Smooth muscle cell of the brain vasculature (primary cell): ENCODE results near the gene CYP8B1.

Source experiments
- DNase-seq: peaks from one replicate; pipeline ENCODE4 v3.0.0-alpha.2; 2012; ENCODE audit warnings: low read depth, low spot score

Gene CYP8B1

GRCh38 chr3:42826141-42826540 is 49.5 kb downstream of the CYP8B1 start:
- DNase-seq, result no peak

GRCh38 chr3:42823351-42823750 is 52.3 kb downstream of the CYP8B1 start:
- DNase-seq, result no peak

- no peak for DNase-seq
Measured at GRCh38 chr3:42822828-42823227, 52.9 kb downstream of the CYP8B1 start.
